ENCODE data around the gene FLT4. TPM values are rescaled to one million over a fixed set of nuclear protein-coding genes. Genes with fewer than 3 reads are reported as not detected.

Gene FLT4
- total and polyA plus RNA-seq, 7 donors, result 1.7 to 7.3 (median 3.5) TPM

GRCh38 chr5:180691046-180691445, 41.6 kb upstream of the FLT4 start:
- H3K27me3 ChIP-seq (ENCODE audit: insufficient read depth in 3 of 3, low read length in 2 of 3), result peaks cover 0 to 13% (median 2%) of the 10 kb centered on the region in 3 donors
- ATAC-seq, result no peak
- no peak overlapping the region for H3K27ac ChIP-seq
- TF ChIP-seq CTCF (IDR thresholded peaks at IDR 0.05), result no peak
- intact Hi-C loops (cut with DNase I), result no loop called here
- no peaks in the 10 kb centered on the region for H3K4me1 ChIP-seq
- no peaks in the 10 kb centered on the region for H3K36me3 ChIP-seq (ENCODE audit: insufficient read depth in 1 of 2, low read depth in 1 of 2)
- WGBS, 3 donors, result 74 to 81% (median 77%) methylated on average over 6 of the region's 6 CpGs
- no peak overlapping the region for H3K4me3 ChIP-seq
- no peak for DNase-seq
- H3K9me3 ChIP-seq, result peaks cover 4% of the 10 kb centered on the region

GRCh38 chr5:180690562-180690961, 41.2 kb upstream of the FLT4 start:
- Histone ChIP-seq H3K36me3 (ENCODE audit: insufficient read depth in 1 of 2, low read depth in 1 of 2) (no peaks in the 10 kb centered on the region), H3K27me3 (ENCODE audit: insufficient read depth in 3 of 3, low read length in 2 of 3) (peaks cover 0 to 13% (median 2%) of the 10 kb centered on the region in 3 donors), H3K4me3 (no peak overlapping the region), H3K4me1 (no peaks in the 10 kb centered on the region), H3K9me3 (no peaks in the 10 kb centered on the region), H3K27ac (no peak overlapping the region)
- no peak for DNase-seq
- intact Hi-C loops (cut with DNase I), result no loop called here
- TF ChIP-seq CTCF (IDR thresholded peaks at IDR 0.05), result no peak
- no peak for ATAC-seq
- WGBS, 3 donors, result 51 to 53% (median 53%) methylated on average over 6 of the region's 6 CpGs

- WGBS, 3 donors, result 74 to 76% (median 76%) methylated on average over 7 of the region's 7 CpGs
- H3K9me3 ChIP-seq, result no peaks in the 10 kb centered on the region
- H3K27ac ChIP-seq, result no peak overlapping the region
- no peak for ATAC-seq
- no peaks in the 10 kb centered on the region for H3K36me3 ChIP-seq (ENCODE audit: insufficient read depth in 1 of 2, low read depth in 1 of 2)
- TF ChIP-seq CTCF (IDR thresholded peaks at IDR 0.05), result no peak
- no peak overlapping the region for H3K4me3 ChIP-seq
- H3K4me1 ChIP-seq, result no peaks in the 10 kb centered on the region
- peaks cover under 1 to 14% (median 2%) of the 10 kb centered on the region in 3 donors for H3K27me3 ChIP-seq (ENCODE audit: insufficient read depth in 3 of 3, low read length in 2 of 3)
- no peak for DNase-seq
- intact Hi-C loops (cut with DNase I), result no loop called here
Observed at GRCh38 chr5:180689775-180690174, 40.4 kb upstream of the FLT4 start.

GRCh38 chr5:180689071-180689694, 39.8 kb upstream of the FLT4 start:
- peaks cover 2 to 20% (median 3%) of the 10 kb centered on the region in 3 donors for H3K27me3 ChIP-seq (ENCODE audit: insufficient read depth in 3 of 3, low read length in 2 of 3)
- H3K4me3 ChIP-seq, result no peak overlapping the region
- no peaks in the 10 kb centered on the region for H3K9me3 ChIP-seq
- ATAC-seq (no peak), DNase-seq (no peak)
- 25 to 38% (median 35%) methylated on average over 13 of the region's 13 CpGs for WGBS, 3 donors
- TF ChIP-seq CTCF (IDR thresholded peaks at IDR 0.05), result no peak
- H3K27ac ChIP-seq, result no peak overlapping the region
- intact Hi-C loops (cut with DNase I), result no loop called here
- H3K36me3 ChIP-seq (ENCODE audit: insufficient read depth in 1 of 2, low read depth in 1 of 2), result no peaks in the 10 kb centered on the region
- H3K4me1 ChIP-seq, result no peaks in the 10 kb centered on the region
